A549 treated with AZD2906 at 1 μM for 4 hours (cell line): ENCODE results near the gene CYGB. TPM values are rescaled to one million over a fixed set of nuclear protein-coding genes. Genes with fewer than 3 reads are reported as not detected.

ENCODE experiments used
- total RNA-seq: library from RNA; stranded (reverse); fragments of 200-300 nt; extraction: Qiagen RNA extraction; gene quantifications from 5 replicates; pipeline ENCODE4 v1.2.3, GENCODE V29; 2022

CYGB gene
- total RNA-seq: 0.88 to 1.7 TPM (median 1.2 TPM) in 5 replicates

GRCh38 chr17:76537578-76538280 is at the start of gene CYGB:
CYGB (minus strand) TSS chr17:76537709; CDS start chr17:76537542, 167 bp downstream.

GRCh38 chr17:76585649-76586593 is 48.4 kb upstream of the CYGB start, which contains the start of gene ST6GALNAC2:
ST6GALNAC2 (minus strand) TSS chr17:76585860; CDS start chr17:76585808, 52 bp downstream.

GRCh38 chr17:76539631-76540271 is 2.2 kb upstream of the CYGB start, which contains the start of gene PRCD:
PRCD (plus strand) TSS chr17:76540044; CDS start chr17:76540142, 98 bp downstream.

GRCh38 chr17:76501018-76501826 is 36.3 kb downstream of the CYGB start, which contains the start of gene RHBDF2:
RHBDF2 (minus strand) TSS chr17:76501423; CDS start chr17:76481524, 19,899 bp downstream.

Other genes starting within 250 kb of the CYGB start
- gene QRICH2, start 229.4 kb downstream of the CYGB start, total RNA-seq: 0.42 to 1.1 TPM (median 0.85 TPM) in 5 replicates
- 53.1 to 63.4 TPM (median 58.2 TPM) in 5 replicates for gene PRPSAP1, start 183.8 kb downstream of the CYGB start, total RNA-seq
- gene SPHK1, start 153.1 kb downstream of the CYGB start, total RNA-seq: 32.2 to 43.3 TPM (median 36.6 TPM) in 5 replicates
- gene UBE2O, start 84.6 kb downstream of the CYGB start, total RNA-seq: 26.3 to 29.1 TPM (median 28.2 TPM) in 5 replicates
- gene AANAT, start 70.1 kb downstream of the CYGB start, total RNA-seq: 0.22 to 0.64 TPM (median 0.33 TPM) in 5 replicates
- 54.6 to 64.5 TPM (median 61.4 TPM) in 5 replicates for gene RHBDF2, start 36.3 kb downstream of the CYGB start, total RNA-seq
- gene PRCD, start 2.3 kb upstream of the CYGB start, total RNA-seq: not detected in 5 replicates
- gene ST6GALNAC2, start 48.2 kb upstream of the CYGB start, total RNA-seq: 0.37 to 0.46 TPM (median 0.42 TPM) in 5 replicates
- gene ST6GALNAC1, start 106.0 kb upstream of the CYGB start, total RNA-seq: 0.20 to 0.28 TPM (median 0.26 TPM) in 5 replicates
- gene MXRA7, start 173.3 kb upstream of the CYGB start, total RNA-seq: 62.0 to 65.0 TPM (median 64.4 TPM) in 5 replicates
- 77.3 to 80.6 TPM (median 78.6 TPM) in 5 replicates for gene JMJD6, start 188.9 kb upstream of the CYGB start, total RNA-seq
- gene METTL23, start 189.1 kb upstream of the CYGB start, total RNA-seq: 54.0 to 64.4 TPM (median 59.5 TPM) in 5 replicates
- gene SRSF2, start 199.6 kb upstream of the CYGB start, total RNA-seq: 408 to 455 TPM (median 433 TPM) in 5 replicates
- gene MFSD11, start 200.4 kb upstream of the CYGB start, total RNA-seq: 19.8 to 21.5 TPM (median 20.3 TPM) in 5 replicates